CD4-positive, alpha-beta memory T cell (primary cell): Measurements from ENCODE around the gene A1BG. TPM values are rescaled to one million over a fixed set of nuclear protein-coding genes. Genes with fewer than 3 reads are reported as not detected.
A peak's percentile ranks its signal among the peaks of the same experiment; 100 is the strongest.
"Not testable (repeated sequence)": the region's sequence is repeated elsewhere in the genome, so short reads cannot be mapped to it uniquely, and the experiment has no call there.

Experiments used
- CTCF ChIA-PET: fragments of 350-600 bp; sonication (Branson Sonifier 250); formaldehyde crosslinking; loops from one replicate; lab custom pipeline; 2021; ENCODE audit warnings: inconsistent platforms; ENCODE audit not compliant: partially characterized antibody; lab: Charles Lee
- POLR2A ChIA-PET: fragments of 350-600 bp; sonication (Branson Sonifier 250); formaldehyde crosslinking; loops from one replicate; lab custom pipeline; 2021; ENCODE audit not compliant: partially characterized antibody; lab: Charles Lee
- DNase-seq, 5 donors: peaks; one replicate each; pipeline versions ENCODE4 v3.0.0 to v3.0.0-alpha.2; 2020 to 2022; ENCODE audit warnings: mixed read lengths in 1 of 5
- H3K27ac ChIP-seq: one replicate; pipeline ENCODE4 v1.7.0; 2013; ENCODE audit warnings: low read depth, low read length
- H3K27me3 ChIP-seq: 2 replicates; pipeline ENCODE4 v1.7.0; 2013; ENCODE audit warnings: mild to moderate bottlenecking, low read length, moderate library complexity; ENCODE audit not compliant: insufficient read depth
- H3K36me3 ChIP-seq: 2 replicates; pipeline ENCODE4 v1.7.0; 2013; ENCODE audit warnings: mild to moderate bottlenecking, low read length, moderate library complexity; ENCODE audit not compliant: insufficient read depth
- H3K4me1 ChIP-seq: 2 replicates; pipeline ENCODE4 v1.7.0; 2013; ENCODE audit warnings: mild to moderate bottlenecking, low read length, moderate library complexity; ENCODE audit not compliant: insufficient read depth
- H3K4me3 ChIP-seq, 2 donors: one replicate each; pipeline ENCODE4 v1.7.0; 2013; ENCODE audit warnings: low read length in 2 of 2, mild to moderate bottlenecking in 1 of 2
- H3K9me3 ChIP-seq, 2 donors: one replicate each; pipeline ENCODE4 v1.7.0; 2013; ENCODE audit warnings: low read length in 2 of 2, control low read depth in 1 of 2; ENCODE audit not compliant: control insufficient read depth in 1 of 2
- H3K27ac Mint-ChIP-seq, 7 donors: one replicate each; pipeline ENCODE4 v1.8.0; 2020 to 2021; ENCODE audit warnings: mixed read lengths in 7 of 7, mild to moderate bottlenecking in 6 of 7, inconsistent platforms in 3 of 7, moderate library complexity in 3 of 7
- H3K27me3 Mint-ChIP-seq, 2 donors: one replicate each; pipeline ENCODE4 v1.8.0; 2020 to 2021; ENCODE audit warnings: mixed read lengths in 2 of 2
- H3K36me3 Mint-ChIP-seq, 2 donors: one replicate each; pipeline ENCODE4 v1.8.0; 2020 to 2021; ENCODE audit warnings: mixed read lengths in 2 of 2, inconsistent platforms in 1 of 2, mild to moderate bottlenecking in 1 of 2
- H3K4me1 Mint-ChIP-seq, 4 donors: one replicate each; pipeline ENCODE4 v1.8.0; 2020 to 2021; ENCODE audit warnings: mixed read lengths in 4 of 4, mild to moderate bottlenecking in 1 of 4
- H3K4me3 Mint-ChIP-seq, 8 donors: one replicate each; pipeline ENCODE4 v1.8.0; 2020 to 2021; ENCODE audit warnings: mixed read lengths in 8 of 8, mild to moderate bottlenecking in 7 of 8, moderate library complexity in 6 of 8, inconsistent platforms in 3 of 8
- H3K9me3 Mint-ChIP-seq, 8 donors: one replicate each; pipeline ENCODE4 v1.8.0; 2020 to 2021; ENCODE audit warnings: mixed read lengths in 8 of 8, mild to moderate bottlenecking in 5 of 8, inconsistent platforms in 3 of 8, moderate library complexity in 1 of 8
- intact Hi-C: fragments of 100-400 bp; cut with micrococcal nuclease; formaldehyde crosslinking; loops from one replicate; pipeline ENCODE4 v1.15.1; 2023
- polyA plus RNA-seq, 2 donors: library from polyadenylated mRNA; unstranded; fragments of 300-500 nt; fragmentation: Illumina TruSeq; gene quantifications; one replicate each; pipeline ENCODE4 v1.2.3, GENCODE V29; 2021
- total RNA-seq, 2 experiments: library from RNA; stranded (reverse); gene quantifications; one replicate each; pipeline ENCODE4 v1.2.3, GENCODE V29; 2021

Gene A1BG
- total and polyA plus RNA-seq, 4 experiments from 2014 or later: 15.8 to 47.9 (median 31.8) TPM

DNA sequence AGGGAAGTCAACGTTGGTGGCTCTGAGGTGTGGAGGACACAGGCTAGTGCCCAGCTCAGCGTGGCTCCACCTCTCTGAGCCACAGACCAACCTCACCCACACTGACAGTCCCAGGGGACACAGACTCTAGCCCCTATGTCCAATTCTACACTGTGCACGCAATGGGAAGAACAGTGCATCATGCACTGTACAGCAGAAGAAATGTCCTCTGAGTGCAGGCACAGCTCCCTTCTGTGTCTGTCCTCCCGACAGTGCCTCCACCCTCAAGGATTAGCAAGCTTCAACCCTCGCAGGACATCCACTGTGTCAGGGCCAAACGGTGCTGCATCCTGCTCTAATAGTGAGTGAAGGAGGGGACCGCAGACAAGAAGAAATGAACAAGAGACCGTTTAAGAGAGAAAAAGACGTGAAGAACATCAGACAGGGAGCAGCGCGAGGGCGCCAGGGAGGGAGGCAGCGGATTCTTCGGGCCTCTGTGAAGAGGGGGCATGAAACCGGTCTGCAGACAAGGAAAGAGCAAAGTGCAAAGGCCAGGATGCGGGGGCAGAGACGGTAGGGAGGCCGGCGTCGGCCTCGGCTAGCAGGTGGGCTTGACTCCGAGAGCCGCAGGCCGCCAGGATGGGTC, 26.9 kb upstream of the A1BG start:
- Histone ChIP-seq H3K4me1 (peaks cover 20% of the 10 kb centered on the region), H3K4me3 (peak overlapping the region; percentile 61 to 73), H3K9me3 (no peaks in the 10 kb centered on the region), H3K27ac (peak overlapping the region; percentile 89), H3K27me3 (no peaks in the 10 kb centered on the region), H3K36me3 (no peaks in the 10 kb centered on the region)
- H3K4me3 Mint-ChIP-seq: peak overlapping the region; percentile 91 to 97 (median 94)
- peaks cover 0 to 4% of the 10 kb centered on the region in 2 donors for H3K36me3 Mint-ChIP-seq
- H3K4me1 Mint-ChIP-seq: peaks cover 15 to 35% (median 21%) of the 10 kb centered on the region in 4 donors
- POLR2A ChIA-PET: interaction anchor here (0.8 to 3.6 kb wide), 6 partner anchors 15 to 60 kb away, joined by 3 to 44 read pairs (median 4); partner anchors contain the start of genes RNF225, ZNF132, ZNF497 and ZNF584
- peaks cover 0 to 2% (median 0%) of the 10 kb centered on the region in 8 donors for H3K9me3 Mint-ChIP-seq
- no peaks in the 10 kb centered on the region for H3K27me3 Mint-ChIP-seq
- CTCF ChIA-PET: no interaction called here
- DNase-seq: no peak
- peak overlapping the region; percentile 84 to 98 (median 96) for H3K27ac Mint-ChIP-seq
- intact Hi-C loops: loop anchor here (2.0 to 10.0 kb wide), 2 partner anchors 101 to 155 kb away; partner anchors contain the start of genes ZNF544 and ZNF8

- H3K36me3 Mint-ChIP-seq: peaks cover 0 to 4% of the 10 kb centered on the region in 2 donors
- no peaks in the 10 kb centered on the region for H3K27me3 ChIP-seq
- H3K36me3 ChIP-seq: no peaks in the 10 kb centered on the region
- peak overlapping the region; percentile 42 to 98 (median 96) for H3K27ac Mint-ChIP-seq
- peaks cover 0 to 2% (median 0%) of the 10 kb centered on the region in 8 donors for H3K9me3 Mint-ChIP-seq
- H3K4me1 ChIP-seq: peaks cover 20% of the 10 kb centered on the region
- H3K9me3 ChIP-seq: no peaks in the 10 kb centered on the region
- ChIA-PET CTCF (no interaction called here), POLR2A (interaction anchor here (0.9 to 3.6 kb wide), 4 partner anchors 16 to 61 kb away, joined by 3 to 44 read pairs (median 4); partner anchors contain the start of genes ZNF132 and ZNF497)
- H3K4me3 ChIP-seq: no peak overlapping the region
- H3K4me3 Mint-ChIP-seq: peak overlapping the region in 7 of 8 donors; percentile 91 to 97 (median 95)
- DNase-seq: no peak
- H3K27ac ChIP-seq: peak overlapping the region; percentile 89
- no peaks in the 10 kb centered on the region for H3K27me3 Mint-ChIP-seq
- H3K4me1 Mint-ChIP-seq: peaks cover 15 to 32% (median 21%) of the 10 kb centered on the region in 4 donors
- intact Hi-C loops: no loop called here
Observed at GRCh38 chr19:58379246-58379645, 26.0 kb upstream of the A1BG start.

- peaks cover 10 to 21% (median 16%) of the 10 kb centered on the region in 4 donors for H3K4me1 Mint-ChIP-seq
- peaks cover 12% of the 10 kb centered on the region for H3K4me1 ChIP-seq
- POLR2A ChIA-PET, H3K9me3 ChIP-seq, H3K4me3 ChIP-seq, H3K27ac ChIP-seq, intact Hi-C loops, H3K27me3 ChIP-seq, H3K9me3 Mint-ChIP-seq, CTCF ChIA-PET, H3K36me3 Mint-ChIP-seq, H3K4me3 Mint-ChIP-seq, H3K36me3 ChIP-seq, DNase-seq, H3K27ac Mint-ChIP-seq, H3K27me3 Mint-ChIP-seq: not testable (repeated sequence)
Observed at GRCh38 chr19:58376724-58377123, 23.4 kb upstream of the A1BG start.

- H3K36me3 ChIP-seq: no peaks in the 10 kb centered on the region
- Mint-ChIP-seq H3K9me3 (no peaks in the 10 kb centered on the region), H3K27me3 (no peaks in the 10 kb centered on the region), H3K4me3 (no peak overlapping the region), H3K36me3 (peaks cover 0 to 3% of the 10 kb centered on the region in 2 donors), H3K27ac (peak overlapping the region in 1 of 7 donors; percentile 12), H3K4me1 (peaks cover 0 to 4% (median 3%) of the 10 kb centered on the region in 4 donors)
- POLR2A ChIA-PET: interaction anchor here (1.1 kb wide), 2 partner anchors 12 to 18 kb away, joined by 4 read pairs; no protein-coding TSS in a partner anchor
- no peaks in the 10 kb centered on the region for H3K4me1 ChIP-seq
- intact Hi-C loops: no loop called here
- DNase-seq: no peak
- H3K27ac ChIP-seq: no peak overlapping the region
- CTCF ChIA-PET: interaction anchor here (1.2 kb wide), 1 partner anchor 12 kb away, joined by 3 read pairs; the partner anchor contains the start of gene ZNF497
- H3K27me3 ChIP-seq: no peaks in the 10 kb centered on the region
- no peak overlapping the region for H3K4me3 ChIP-seq
- no peaks in the 10 kb centered on the region for H3K9me3 ChIP-seq
Observed at GRCh38 chr19:58374200-58374599, 20.9 kb upstream of the A1BG start.

DNA sequence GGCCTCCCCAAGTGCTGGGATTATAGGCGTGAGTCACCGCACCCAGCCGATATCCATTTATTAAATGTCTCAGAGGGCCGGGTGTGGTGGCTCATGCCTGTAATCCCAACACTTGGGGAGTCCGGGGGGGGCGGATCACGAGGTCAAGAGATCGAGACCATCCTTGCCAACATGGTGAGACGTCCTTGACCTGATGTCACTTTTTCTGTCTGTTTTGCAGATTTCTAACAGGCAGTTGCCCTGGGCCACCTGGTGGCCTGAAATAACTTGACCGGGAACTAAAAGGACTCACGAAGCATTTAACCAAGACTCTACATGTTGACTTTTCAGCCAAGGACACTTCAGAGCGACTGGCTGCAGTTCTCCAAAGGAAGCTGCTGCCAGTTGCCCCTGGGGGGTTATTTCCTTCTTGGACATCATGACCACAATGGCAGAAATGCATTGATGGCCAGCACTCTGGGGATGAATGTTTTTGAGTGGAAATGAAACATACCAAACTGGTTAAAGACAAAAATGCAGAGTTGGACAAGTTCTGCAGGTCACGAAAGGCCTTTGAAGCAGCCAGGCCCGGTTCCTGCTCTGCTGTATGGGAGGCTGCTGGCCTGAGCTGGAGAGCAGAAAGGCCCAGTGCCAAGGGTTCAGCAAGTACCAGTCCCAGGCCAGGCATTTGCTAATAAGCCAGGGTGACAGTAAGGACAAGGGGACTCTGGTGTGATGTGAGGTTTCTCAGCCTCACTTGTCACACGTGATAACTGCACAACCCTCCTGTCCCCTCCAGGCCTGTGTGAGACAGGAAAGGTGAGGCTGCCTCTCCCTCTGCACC, 19.2 kb upstream of the A1BG start:
- ChIA-PET POLR2A (interaction anchor here (0.9 kb wide), 1 partner anchor 10 kb away, joined by 3 read pairs; no protein-coding TSS in a partner anchor), CTCF (interaction anchor here (1.3 kb wide), 1 partner anchor 36 kb away, joined by 3 read pairs; the partner anchor contains the start of gene ZNF584)
- Mint-ChIP-seq H3K4me3 (no peak overlapping the region), H3K9me3 (no peaks in the 10 kb centered on the region), H3K27ac (no peak overlapping the region), H3K4me1 (peaks cover 0 to 3% (median 1%) of the 10 kb centered on the region in 4 donors), H3K36me3 (peaks cover 0 to 3% of the 10 kb centered on the region in 2 donors), H3K27me3 (no peaks in the 10 kb centered on the region)
- no peaks in the 10 kb centered on the region for H3K27me3 ChIP-seq
- H3K4me1 ChIP-seq: no peaks in the 10 kb centered on the region
- DNase-seq: no peak
- no peak overlapping the region for H3K27ac ChIP-seq
- intact Hi-C loops: no loop called here
- no peak overlapping the region for H3K4me3 ChIP-seq
- H3K9me3 ChIP-seq: no peaks in the 10 kb centered on the region
- H3K36me3 ChIP-seq: no peaks in the 10 kb centered on the region

GRCh38 chr19:58368561-58369360, 15.5 kb upstream of the A1BG start:
- POLR2A ChIA-PET: no interaction called here

More at GRCh38 chr19:58368561-58369360, 15.5 kb upstream of the A1BG start:
- Histone ChIP-seq H3K4me1 (no peaks in the 10 kb centered on the region), H3K9me3 (no peaks in the 10 kb centered on the region), H3K27ac (no peak overlapping the region), H3K36me3 (no peaks in the 10 kb centered on the region), H3K4me3 (no peak overlapping the region), H3K27me3 (no peaks in the 10 kb centered on the region)
- Mint-ChIP-seq H3K36me3 (peaks cover 0 to 3% of the 10 kb centered on the region in 2 donors), H3K27ac (no peak overlapping the region), H3K4me1 (peaks cover 0 to 3% (median 1%) of the 10 kb centered on the region in 4 donors), H3K4me3 (no peak overlapping the region), H3K27me3 (no peaks in the 10 kb centered on the region), H3K9me3 (no peaks in the 10 kb centered on the region)
- CTCF ChIA-PET: no interaction called here
- intact Hi-C loops: no loop called here
- no peak for DNase-seq
